Skeletal muscle cell (primary cell): ENCODE data around the gene LCLAT1.

Experiments
- DNase-seq: peaks from one replicate; pipeline ENCODE4 v3.0.0-alpha.2; 2010; ENCODE audit warnings: low read depth
- H3K4me3 ChIP-seq: 2 replicates; pipeline ENCODE4 v1.5.1; 2011; ENCODE audit warnings: low read depth, mild to moderate bottlenecking, control low read depth, low read length, moderate library complexity

Gene LCLAT1

GRCh38 chr2:30652271-30652915 is 205.3 kb downstream of the LCLAT1 start:
- DNase-seq, result no peak
- no peak overlapping the region for H3K4me3 ChIP-seq

DNA sequence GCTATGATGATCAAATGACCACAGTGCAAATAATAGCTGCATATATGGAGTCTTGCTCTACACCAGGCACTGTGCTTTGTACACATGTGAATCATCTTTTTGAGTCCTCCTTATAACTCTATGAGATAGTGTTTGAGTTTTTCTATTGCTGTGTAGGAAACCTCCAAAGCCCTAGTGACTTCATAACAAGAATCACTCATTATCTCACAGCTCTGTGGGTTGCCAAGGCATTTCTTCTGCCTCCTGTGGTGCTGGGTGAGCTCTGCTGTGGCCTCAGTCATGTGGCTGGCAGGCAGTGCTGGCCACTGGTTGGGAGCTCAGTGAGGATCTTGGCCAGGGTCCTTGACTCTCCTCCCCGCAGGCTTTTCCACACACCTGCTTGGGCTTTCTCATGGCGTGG is 206.8 kb downstream of the LCLAT1 start:
- no peak for DNase-seq
- H3K4me3 ChIP-seq, result no peak overlapping the region

DNA sequence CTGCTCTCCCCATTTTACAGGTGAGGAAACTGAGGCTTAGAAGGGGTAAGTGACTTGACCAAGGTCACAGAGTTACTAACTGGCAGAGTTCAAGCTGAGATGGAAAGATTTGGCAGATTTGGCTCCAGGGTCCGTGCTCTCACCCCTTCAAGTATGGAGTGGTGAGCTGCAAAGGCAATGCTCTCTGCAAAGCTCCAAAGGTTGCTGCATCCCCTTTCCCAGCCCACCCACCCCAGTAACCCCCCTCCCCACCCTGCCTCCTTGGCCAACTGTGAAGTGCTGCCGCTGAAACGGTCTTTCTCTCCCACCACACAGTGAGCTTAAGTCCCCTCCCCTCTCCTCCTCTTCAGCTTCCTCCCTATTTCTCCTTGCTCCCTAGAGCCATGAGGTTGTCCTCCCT is 207.4 kb downstream of the LCLAT1 start:
- DNase-seq, result no peak
- no peak overlapping the region for H3K4me3 ChIP-seq

DNA sequence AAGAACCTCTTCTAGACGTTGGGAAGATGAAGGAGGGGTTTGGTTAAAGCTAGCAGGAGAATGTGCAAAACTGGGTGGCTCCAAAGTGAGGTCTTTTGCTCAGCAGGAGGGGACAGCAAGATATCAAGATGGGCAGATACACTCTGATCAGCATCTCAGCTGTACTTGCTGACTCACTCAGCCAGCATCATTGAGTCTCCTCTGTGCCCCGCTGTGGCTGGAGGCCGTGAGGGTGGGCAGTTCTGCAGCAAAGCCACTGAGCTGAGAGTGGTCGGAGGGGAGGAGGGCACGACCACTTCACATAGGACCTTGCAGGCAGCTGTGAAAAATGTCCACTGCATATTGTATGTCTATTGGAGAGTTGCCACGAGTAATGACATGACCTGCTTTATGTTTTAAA is 208.2 kb downstream of the LCLAT1 start:
- H3K4me3 ChIP-seq, result no peak overlapping the region
- DNase-seq, result no peak

- DNase-seq, result peak; percentile 71
- H3K4me3 ChIP-seq, result no peak overlapping the region
Observed at GRCh38 chr2:30655660-30656059, 208.6 kb downstream of the LCLAT1 start.

DNA sequence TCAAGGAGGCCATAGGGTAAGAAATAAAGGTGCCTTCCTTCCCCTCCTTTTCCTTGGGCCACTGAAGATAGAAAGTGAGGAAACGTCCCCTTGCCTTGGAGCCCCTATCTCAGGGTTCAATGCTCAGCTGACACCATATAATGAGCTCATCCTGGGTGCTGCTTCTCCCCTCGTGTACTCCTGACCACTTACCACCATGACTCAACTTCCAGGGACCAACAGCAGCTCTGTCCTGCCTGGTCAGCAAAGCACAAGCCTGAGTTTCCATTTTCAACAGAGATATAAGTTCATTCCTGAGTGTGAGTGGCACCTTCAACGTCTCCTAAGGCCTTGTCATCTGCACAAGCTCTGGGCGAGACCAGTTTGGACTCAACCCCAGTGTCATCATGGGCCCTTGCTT is 209.0 kb downstream of the LCLAT1 start:
- H3K4me3 ChIP-seq, result no peak overlapping the region
- no peak for DNase-seq

- no peak overlapping the region for H3K4me3 ChIP-seq
- DNase-seq, result no peak
Observed at GRCh38 chr2:30661173-30662107, 214.4 kb downstream of the LCLAT1 start.

DNA sequence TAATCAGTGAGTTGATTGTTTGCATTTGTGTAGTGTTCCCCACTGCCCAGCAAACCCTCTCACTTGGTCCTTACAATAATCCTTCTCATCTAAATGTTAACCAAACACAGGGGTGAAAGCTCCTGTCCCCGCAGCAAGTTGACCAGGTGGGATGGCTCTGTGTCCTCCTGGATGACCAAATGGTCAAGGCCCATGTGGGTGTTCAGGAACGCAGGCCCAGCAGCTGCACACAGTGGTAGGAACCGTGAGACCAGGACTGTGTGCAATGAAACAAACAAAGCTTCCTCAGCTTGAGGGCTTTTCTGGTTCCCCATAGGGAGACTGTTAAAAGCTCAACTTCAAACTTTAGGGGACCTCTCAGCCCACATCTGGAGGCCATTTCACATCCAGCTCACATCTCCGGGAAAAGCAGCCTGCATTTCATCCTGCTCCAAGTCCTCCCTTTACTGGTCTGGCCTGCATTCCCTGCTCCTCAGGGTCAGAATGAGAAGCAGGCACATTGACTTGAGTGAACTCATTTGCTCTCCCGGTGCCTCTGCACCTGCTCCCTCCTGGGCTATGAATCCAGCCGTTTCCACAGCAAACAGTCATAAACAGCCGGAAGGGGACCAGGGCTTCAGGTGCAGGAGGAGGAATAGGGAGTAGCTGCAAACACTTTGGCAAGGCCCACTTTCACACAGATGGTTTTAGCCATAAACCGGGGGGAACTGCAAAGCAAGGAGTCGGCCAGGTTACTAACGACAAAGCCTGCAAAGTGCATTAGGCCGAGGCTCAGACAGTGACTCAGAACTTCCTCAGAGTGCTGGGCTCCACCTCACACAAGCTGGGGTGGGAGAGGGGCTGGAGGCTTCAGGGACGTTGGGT is 215.5 kb downstream of the LCLAT1 start:
- no peak for DNase-seq
- no peak overlapping the region for H3K4me3 ChIP-seq

- no peak for DNase-seq
- H3K4me3 ChIP-seq, result no peak overlapping the region
Observed at GRCh38 chr2:30663321-30663720, 216.3 kb downstream of the LCLAT1 start.

DNA sequence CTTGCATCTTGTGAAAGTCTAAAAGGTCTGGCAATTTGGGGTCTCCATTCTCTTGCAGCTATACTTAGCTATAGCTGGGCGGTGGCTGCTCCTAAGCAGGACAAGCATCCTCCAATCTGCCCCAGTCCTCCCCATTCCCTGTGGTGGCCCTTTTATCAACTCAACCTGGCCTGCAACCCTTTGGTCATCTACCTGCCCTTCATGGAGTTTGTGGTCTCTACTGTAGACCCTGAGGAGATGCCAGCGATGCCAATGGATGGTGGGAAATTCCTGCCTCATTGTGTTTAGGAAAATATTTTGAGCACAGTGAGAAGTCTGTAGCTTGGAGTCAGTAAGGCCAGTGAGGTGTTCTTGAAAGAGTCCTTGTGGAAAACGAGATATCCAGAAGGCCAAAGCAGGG is 216.8 kb downstream of the LCLAT1 start:
- no peak for DNase-seq

DNA sequence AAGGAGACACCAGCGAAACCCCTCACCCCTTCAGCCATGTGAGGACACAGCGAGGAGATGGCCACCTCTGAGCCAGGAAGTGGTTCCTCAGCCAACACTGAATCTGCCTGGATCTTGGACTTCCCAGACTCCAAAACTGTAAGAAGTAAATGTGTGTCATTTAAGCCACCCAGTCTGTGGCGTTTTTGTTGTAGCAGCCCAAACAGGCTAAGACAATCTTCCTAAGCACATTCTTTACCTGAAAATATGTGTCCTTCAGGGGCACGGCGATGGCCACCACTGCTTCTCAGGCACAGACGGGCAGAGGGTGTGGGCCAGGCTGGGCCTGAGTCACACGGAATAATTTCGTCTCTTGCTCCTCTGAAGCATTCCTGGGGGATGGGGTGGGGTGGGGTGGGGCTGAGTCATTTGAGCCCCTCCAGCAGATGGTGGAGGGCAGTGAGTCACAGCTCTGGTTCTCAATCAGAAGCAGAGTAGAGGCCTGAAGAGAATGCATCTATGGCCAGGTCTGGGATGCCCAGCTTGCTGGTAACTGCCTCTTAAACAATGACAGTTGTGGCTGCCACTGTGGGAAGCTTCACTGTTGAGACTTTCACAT is 217.8 kb downstream of the LCLAT1 start:
- DNase-seq, result peak; percentile 90
- no peak overlapping the region for H3K4me3 ChIP-seq

More for the DNA sequence above, 216.8 kb downstream of the LCLAT1 start:
- no peak overlapping the region for H3K4me3 ChIP-seq

DNA sequence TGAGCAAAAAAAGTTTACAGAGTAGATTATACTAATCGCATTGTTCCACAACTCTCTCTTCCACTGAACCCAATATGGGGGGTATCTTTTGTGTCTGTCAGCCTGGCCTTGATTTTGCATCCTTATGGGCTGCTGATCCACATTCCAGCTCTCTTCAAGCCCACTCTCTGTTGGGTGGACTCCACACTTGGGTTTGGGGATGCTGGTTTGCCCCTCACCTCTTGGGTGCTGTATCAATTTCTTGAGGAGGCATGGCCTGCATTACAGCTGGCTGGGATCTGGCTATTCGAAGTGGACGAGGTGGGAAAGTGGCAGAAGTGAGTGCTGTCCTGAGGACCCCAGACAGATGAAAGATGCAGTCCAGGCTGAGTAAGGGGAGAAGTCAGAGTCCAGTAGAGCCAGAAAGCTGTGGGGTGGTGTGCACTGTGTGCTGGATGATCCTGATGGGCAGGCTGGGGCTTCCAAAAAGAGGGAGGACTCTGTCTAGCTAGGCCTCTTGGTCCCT is 218.8 kb downstream of the LCLAT1 start:
- DNase-seq, result no peak
- H3K4me3 ChIP-seq, result no peak overlapping the region

GRCh38 chr2:30666266-30666874 is 219.3 kb downstream of the LCLAT1 start:
- H3K4me3 ChIP-seq, result no peak overlapping the region
- peak; percentile 93 for DNase-seq

DNA sequence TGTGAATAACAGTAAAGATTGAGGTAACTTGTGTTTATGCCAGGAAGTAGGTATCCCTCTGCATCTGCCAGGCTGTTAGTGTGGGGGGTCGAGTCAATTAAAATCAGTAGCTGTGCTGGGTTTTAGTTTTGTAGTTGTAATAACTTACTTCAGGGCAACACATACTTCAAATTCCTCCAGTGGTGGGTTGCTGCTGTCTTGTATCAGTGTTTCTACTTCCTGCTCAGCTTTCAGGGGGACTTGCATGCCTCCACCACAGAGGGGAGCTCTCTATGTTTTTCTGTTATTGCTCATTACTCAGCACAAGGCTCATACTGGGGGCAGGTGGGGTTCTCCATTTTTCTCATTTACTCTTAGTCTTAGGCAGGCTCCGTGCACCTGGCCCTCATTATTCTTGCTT is 223.4 kb downstream of the LCLAT1 start:
- no peak for DNase-seq
- no peak overlapping the region for H3K4me3 ChIP-seq

- H3K4me3 ChIP-seq, result no peak overlapping the region
- DNase-seq, result no peak
Observed at GRCh38 chr2:30673127-30673526, 226.1 kb downstream of the LCLAT1 start.

- no peak for DNase-seq
Observed at GRCh38 chr2:30675758-30676157, 228.7 kb downstream of the LCLAT1 start.

DNA sequence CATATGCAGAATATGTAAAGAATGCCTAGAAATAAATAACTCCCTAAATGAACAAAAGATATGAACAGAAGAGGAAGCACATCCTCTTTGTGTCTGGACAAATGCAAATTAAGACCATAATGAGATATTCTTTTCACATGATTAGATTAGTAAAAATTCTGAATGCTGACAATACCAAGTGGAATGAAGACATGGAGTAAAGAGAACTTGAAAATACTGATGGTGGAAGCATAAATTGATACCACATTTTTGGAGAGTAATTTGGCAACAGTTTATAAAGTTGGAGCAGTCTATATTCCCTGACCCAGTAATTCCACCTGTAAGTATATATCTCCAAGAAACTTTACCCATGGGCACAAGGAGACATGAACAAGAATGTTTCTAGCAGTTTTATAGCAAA is 230.2 kb downstream of the LCLAT1 start:
- no peak for DNase-seq
- no peak overlapping the region for H3K4me3 ChIP-seq

More at GRCh38 chr2:30675758-30676157, 228.7 kb downstream of the LCLAT1 start:
- H3K4me3 ChIP-seq, result no peak overlapping the region

DNA sequence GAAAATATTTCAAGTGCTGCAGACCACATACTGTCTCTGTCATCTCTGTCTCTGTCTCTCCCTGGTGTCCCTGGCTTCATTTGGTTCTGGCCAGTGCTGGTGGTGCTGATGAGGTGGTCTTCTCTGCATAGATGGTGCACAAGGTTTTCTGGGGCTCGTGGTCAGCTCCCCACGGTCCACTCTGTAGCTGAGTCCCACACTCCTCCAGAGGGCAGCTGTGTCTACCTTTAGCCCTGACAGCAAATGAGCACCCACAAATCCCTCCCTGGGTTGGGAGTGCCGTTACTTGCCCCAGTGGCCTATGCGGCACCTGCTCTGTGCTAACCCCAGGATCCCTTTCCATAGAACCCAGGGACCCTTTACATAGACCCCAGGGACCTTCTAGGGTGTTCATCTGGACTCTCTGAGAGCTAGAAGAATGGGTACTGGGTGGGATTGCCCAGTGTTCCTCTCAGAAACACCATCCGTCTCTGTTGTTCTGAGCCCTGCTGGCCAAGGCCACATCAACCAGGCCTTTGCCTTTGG is 230.9 kb downstream of the LCLAT1 start:
- H3K4me3 ChIP-seq, result no peak overlapping the region
- no peak for DNase-seq
